Fibroblast of skin of left quadriceps (primary cell): ENCODE data around the gene ABHD14A.

ENCODE experiments used
- DNase-seq, 2 experiments: peaks; one replicate each; pipeline ENCODE4 v3.0.0-alpha.2; 2013; ENCODE audit warnings: low read depth in 2 of 2

The ABHD14A gene

GRCh38 chr3:51957520-51958205 lies 17.2 kb upstream of the ABHD14A start:
- DNase-seq: no peak

DNA sequence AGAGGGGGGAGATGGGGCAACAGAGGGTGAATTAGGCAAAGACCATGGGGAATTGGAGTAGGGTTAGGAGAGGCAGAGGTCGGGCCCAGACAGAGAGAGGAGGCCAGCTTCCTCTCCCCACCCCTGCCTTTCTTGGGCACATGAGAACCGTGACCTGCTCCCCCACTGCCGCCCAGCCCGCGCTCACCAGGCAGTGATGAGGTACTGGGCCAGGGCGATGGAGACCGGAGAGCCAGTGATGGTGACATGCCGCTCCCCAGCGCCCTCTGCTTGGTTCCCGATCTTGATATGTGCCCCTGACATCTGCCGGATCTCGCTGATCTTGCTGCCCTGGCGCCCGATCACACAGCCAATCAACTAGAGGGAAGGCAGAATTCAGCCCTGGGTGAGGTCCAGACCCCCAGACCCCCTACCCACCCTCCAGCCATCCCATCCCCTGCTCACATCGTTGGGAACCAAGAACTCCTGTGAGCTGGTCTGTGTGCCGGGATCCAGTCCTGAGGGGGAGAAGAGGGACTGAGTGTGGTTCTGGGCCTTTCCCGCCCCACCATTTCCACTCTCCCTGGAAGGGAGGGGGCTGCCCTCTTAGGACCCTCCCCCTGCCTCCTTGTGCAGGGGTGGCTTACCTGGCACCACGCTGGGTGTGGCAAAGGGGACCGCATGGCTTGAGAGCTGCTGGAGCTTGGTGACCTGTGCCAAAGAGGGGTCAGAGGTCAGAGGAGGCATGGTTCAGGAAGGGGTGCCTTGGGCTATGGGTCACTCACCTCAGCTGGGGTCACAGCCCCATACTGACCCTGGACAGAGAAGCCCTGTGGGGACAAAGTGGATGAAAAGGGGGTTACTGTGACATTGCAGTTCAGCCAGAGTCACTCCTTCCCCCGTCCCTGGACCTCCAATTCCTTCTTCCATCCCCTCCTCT lies 16.0 kb upstream of the ABHD14A start:
- DNase-seq: no peak

DNA sequence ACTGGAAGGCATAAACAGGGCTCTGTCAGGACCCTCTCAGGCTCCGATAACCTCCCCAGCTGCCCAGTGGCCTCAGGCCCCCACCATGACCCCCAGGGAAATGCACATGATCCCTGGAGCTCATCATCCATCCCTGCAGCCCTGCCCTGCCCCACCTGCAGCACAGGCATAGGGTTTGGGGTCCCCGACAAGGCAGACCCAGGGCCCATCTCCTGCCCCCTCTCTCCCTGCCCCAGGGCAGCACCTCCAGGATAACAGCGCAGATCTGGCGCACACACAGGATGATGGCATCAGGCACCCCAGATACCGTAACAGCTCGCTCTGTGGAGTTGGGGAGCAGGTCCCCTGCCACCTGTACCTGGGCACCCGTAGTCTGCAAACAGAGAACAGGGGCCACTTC lies 15.2 kb upstream of the ABHD14A start:
- no peak for DNase-seq

- no peak for DNase-seq
These were observed 14.5 kb upstream of the ABHD14A start for GRCh38 chr3:51960386-51960785.

DNA sequence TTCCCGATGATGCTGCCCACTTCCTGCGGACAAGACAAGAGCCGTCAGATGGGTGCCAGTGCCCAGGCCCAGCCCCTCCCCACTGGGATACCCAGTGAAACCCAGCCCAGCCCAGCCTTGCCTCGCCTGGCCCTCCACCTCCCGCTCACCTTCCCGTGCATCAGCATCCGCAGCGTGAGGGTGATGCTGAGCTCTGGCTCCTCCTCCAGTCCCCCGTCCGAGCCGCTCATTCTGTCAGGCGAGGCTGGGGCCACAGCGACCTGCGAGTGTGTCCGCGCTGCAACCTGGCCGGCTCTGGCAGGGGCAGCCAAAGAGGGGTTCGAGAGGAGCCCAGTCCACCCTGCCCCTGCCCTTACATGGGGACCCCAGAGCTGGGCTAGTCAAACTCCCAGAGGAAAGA lies 13.9 kb upstream of the ABHD14A start:
- DNase-seq: no peak

- no peak for DNase-seq
These were observed 13.0 kb upstream of the ABHD14A start for GRCh38 chr3:51961602-51962569.

GRCh38 chr3:51962854-51963530 lies 11.9 kb upstream of the ABHD14A start:
- no peak for DNase-seq

DNA sequence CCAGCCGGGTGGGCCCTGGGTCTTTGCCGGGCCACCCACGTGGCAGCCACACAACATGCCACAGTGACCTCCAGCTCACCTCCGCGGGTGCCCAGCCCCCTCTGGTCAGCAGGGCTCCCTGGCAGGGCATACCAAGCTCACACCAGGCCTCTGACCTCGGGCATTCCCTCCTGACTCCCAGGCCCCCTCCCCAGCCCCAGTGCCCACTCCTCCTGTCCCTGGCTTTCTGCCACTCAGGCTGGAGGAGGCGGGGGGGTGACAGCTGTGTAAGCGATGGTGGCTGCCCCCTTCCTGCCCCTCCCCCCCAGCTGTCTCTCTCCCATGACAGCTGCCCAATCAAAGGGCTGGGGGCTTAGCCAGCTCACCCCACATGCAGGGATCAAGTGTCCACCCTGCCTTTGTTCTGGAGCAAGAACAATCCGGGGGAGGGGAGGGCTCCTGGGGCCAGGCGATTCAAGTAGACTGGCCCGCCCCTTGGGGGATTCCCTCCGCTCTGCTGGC lies 10.9 kb upstream of the ABHD14A start:
- no peak for DNase-seq

GRCh38 chr3:51964521-51964920 lies 10.3 kb upstream of the ABHD14A start:
- DNase-seq: no peak

DNA sequence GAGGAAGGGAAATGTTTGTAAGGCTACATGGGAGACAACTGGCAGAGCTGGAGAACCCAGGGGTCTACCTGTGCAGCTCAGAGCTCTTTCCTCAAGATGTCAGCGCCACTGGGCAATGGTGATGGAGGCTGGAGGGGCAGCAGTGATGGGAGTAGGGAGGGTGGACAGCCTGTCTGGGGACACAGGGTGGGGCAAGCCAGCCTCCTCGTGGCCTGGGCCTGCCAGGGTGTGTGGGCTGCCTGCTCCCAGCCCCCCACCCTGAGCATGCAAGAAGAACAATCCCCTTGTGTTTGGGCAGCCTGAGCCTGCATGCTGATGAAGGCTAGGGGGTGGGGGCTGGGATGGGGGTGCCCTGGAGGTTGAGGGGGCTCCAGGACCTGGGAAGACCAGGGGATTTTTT lies 8.8 kb upstream of the ABHD14A start:
- no peak for DNase-seq

DNA sequence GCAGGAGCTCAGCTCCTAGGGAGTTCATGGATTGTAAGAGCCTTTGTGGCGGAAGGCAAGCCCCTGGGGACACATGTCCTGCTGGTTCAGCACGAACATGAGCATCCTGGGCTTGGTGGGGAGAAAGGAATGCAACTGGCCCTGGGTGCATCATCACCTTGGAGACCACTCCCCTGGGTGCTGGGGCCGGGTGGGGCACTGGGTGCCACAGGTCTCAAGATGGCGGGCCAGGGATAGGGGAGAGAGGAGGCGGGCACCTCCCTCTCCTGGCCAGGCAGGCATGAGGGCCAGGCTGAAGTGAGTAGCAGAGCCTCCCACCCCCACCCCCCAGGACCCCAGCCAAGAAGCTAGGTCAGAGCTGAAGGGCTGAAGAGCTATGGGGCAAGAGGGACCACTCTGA lies 8.4 kb upstream of the ABHD14A start:
- no peak for DNase-seq

GRCh38 chr3:51966922-51967383 lies 7.9 kb upstream of the ABHD14A start:
- DNase-seq: no peak

GRCh38 chr3:51967384-51968169 lies 7.3 kb upstream of the ABHD14A start, which contains the start of gene PCBP4:
Gene PCBP4 (minus strand): TSS chr3:51967454. CDS start chr3:51961240, 6,214 bp downstream.
- no peak for DNase-seq

GRCh38 chr3:51968170-51968775 lies 6.6 kb upstream of the ABHD14A start:
- DNase-seq: no peak

DNA sequence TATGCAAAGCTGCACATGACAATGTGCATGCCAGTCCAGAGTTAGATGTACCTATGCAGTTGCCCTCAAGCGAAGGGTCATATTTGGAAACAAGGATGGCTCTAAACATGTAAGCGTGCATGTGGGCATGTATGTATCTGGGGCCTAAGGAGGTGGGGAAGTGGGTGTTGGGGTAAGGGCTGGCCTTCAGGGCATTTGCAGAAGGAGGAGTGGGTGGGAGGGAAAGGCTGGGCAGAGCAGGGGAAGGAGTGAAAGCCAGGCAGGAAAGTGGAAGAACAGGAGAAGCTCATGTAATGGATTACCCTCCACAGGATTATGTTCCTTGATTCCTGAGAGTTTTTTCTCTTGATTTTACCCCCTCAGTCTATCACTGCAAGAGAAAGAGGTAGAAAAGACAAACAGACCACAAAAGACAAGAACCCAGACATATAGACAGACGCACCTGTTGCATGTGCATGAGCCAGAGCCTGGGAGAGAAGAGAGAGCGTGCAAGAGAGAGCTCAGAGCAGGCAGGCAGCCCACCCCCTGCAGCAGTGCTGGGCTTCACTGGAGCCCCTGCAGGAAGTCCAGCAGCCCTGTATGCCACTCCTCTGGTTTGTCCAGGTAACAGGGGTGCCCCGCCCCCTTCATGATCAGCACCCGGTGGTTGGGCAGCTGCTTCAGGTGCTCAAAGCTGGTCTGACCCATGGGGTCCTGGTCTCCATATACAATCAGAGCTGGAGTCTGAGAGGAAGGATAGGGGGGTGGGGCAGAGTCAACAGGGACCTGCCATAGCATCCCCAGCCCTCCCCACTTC lies 5.8 kb upstream of the ABHD14A start:
- DNase-seq: no peak

DNA sequence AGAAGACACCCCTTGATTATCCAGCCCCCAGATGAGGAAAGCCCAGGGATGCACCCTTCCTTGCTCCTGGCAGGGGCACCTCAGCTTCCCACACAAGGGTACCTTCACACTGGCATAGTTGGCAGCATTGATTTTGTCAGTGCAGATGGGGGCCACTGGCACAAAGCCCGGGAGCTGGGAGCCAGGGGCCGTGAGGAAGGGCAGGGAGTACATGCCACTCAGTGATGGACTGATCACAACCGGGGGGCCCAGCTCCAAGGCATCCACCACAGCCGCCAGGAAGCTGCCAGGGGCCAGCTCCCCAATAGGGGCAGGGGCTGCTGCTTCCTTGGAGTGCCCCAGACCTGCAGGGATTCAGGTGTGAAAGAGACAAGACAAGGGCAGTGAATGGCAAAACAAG lies 5.0 kb upstream of the ABHD14A start:
- no peak for DNase-seq

GRCh38 chr3:51970606-51971300 lies 4.1 kb upstream of the ABHD14A start:
- DNase-seq: no peak

GRCh38 chr3:51971350-51971749 lies 3.5 kb upstream of the ABHD14A start:
- DNase-seq: no peak
